HG02840 (cell line): Measurements from ENCODE around the gene TOPAZ1.

Source experiments
- ATAC-seq: cut with Tn5 transposase; IDR thresholded peaks from one replicate; pipeline ENCODE4 v1.9.1; 2021; ENCODE audit warnings: mild to moderate bottlenecking, moderate library complexity, moderate number of reproducible peaks; ENCODE audit not compliant: unreplicated experiment, low FRiP score

The TOPAZ1 gene

DNA sequence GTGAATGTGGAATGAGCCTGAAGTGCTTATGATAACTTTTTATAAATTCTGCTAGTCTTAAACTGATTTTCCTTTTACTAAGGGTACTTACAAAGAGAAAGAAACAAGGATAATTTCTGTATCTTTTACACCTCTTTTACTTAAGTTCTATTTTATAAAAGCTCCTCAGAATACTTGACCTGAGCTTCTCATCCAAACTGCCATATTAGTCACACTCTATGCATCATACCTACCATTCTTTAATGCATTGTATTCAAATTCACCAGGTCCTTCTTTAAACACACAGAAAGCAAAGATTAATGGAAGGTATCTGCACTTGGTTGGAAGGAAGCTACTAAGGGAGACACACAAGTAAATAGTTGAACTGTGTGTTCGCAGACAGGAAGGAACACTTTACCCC lies 1.6 kb upstream of the TOPAZ1 start:
- ATAC-seq, result no peak

DNA sequence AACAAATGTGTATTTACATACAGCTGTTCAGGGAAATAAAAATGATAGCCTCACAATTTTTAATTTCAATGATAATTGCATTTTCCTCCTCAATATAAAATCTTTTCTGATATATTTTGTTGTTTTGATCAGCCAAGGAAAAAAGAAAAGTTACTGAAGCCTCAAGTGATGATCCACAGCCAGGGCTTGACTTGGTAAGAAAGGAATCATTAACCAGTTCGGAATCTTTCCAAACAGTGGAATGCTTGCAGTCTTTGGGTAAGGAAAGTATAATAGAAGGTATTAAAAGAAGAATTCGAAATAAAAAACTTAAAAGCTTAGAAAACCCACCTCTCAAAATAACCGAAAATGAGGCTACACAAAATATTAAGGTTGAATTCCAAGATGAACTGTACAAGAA lies 1.0 kb downstream of the TOPAZ1 start:
- no peak for ATAC-seq

DNA sequence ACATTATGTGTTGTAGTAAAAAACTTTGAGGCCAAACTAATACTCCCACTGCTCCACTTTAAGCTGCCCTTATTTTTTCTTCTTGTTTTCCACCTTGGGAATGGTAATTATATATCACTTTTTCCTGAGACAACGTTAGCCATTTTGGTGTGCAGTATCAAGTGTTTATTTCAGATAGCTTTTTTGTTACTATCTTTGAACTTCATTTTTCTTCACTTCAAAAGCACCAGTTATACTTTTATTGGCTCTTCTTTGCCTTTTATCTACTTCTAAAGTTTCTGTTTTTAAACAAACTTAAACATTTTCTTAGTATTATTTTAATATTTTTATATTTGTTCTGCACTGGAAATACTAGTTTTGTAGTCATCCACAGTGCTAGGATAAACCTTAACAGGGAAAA lies 6.5 kb downstream of the TOPAZ1 start:
- no peak for ATAC-seq

DNA sequence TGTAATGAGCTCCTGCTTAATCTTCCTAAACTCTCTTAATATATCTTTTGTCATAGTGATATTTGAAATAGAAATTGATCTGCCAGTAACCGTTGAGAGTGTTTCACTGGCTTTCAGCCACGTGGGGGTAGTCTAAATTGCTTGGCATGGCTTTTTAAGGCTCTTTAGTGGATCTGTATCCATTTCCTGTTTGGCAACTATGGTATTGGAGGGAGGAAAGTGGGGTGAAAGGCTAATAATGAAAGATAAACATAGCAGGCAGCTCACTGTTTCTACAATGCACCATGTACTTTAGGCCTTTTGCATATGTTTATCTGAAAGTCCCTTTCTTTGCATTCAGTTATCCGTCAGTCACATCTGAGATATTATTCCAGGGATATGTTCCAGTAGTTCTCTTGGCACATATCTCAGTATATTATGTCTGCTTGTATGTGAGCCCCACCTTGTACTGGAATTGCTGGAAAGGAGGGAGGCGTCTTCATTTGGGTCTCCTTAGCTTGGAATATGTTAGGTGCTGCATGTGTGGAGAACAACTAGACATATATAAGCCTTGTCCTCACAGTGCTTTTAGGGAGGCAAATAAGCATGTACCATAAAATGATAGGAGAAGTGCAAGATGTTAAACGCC lies 10.8 kb downstream of the TOPAZ1 start:
- no peak for ATAC-seq

DNA sequence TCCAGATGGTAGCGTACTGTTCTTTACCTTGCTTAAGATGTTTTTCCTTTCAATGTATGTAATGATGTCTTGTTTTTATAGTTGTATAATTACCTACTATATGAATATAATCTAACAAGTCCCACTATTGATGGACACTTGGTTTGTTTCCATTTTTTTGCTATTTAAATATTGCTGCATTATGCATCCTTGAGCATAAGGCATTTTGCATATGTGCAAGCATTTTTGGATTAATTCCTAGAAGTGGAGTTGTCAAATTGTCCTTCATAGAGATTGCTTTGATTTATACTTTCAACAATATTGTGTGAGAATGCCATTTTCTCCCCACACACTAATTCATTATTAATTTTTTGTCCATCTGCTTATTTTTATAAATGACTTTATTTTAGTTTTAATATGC lies 17.7 kb downstream of the TOPAZ1 start:
- no peak for ATAC-seq

DNA sequence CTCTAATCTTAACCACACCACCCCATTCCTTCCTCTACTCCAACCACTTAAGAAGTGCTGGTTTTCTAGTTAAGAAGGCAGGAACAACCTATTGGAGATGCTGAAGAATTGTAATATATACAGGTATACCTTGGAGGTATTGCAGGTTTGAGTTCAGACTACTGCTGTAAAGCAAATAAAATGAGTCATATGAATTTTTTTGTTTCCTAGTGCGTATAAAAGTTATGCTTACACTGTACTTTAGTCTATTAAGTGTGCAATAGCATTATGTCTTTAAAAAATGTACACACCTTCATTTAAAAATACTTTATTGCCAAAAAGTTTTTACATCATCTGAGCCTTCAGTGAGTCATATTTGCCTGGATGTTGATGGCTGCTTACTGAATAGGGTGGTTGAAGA lies 22.5 kb downstream of the TOPAZ1 start:
- ATAC-seq, result no peak

DNA sequence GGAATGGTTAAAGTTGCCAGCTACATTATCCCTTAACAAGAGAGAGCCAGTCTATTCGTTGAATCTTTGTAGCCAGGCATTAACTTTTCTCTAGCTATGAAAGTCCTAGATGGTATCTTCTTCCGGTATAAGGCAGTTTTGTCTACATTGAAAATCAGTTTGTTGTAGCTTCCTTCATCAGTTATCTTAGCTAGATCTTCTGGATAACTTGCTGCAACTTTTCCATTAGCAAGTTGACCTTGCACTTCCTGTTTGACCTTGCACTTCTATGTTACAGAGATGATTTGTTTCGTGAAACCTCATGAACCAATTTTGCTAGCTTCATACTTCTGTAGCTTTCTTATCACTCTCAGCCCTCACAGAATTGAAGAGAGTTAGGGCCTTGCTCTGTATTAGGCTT lies 24.1 kb downstream of the TOPAZ1 start:
- ATAC-seq, result no peak

DNA sequence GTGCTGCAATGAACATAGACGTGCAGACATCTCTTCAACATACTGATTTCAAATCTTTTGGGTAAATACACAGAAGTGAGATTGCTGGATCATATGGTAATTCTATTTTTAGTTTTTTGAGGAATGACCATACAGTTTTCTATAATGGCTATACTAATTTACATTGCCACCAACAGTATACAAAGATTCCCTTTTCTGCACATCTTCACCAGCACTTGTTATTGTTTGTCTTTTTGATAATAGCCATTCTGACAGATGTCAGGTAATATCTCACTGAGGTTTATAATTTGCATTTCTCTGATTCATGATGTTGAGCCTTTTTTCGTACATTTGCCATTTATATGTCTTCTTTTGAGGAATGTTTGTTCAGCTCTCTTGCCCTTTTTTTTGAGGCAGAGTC lies 30.5 kb downstream of the TOPAZ1 start:
- no peak for ATAC-seq

DNA sequence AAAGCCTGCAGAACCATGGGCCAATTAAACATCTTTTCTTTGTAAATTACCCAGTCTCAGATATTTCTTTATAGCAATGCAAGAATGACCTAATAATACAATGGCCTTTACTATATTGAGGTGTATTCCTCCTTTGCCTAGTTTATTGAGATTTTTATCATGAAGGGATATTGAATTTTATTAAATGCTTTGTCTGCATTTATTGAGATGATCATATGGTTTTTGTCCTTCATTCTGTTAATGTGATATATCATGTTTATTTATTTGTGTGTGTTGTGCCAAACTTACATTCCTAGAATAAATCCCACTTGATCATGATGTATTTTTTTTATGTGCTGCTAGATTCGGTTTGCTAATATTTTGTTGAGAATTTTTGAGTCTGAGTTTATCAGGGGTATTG lies 36.2 kb downstream of the TOPAZ1 start:
- ATAC-seq, result no peak

DNA sequence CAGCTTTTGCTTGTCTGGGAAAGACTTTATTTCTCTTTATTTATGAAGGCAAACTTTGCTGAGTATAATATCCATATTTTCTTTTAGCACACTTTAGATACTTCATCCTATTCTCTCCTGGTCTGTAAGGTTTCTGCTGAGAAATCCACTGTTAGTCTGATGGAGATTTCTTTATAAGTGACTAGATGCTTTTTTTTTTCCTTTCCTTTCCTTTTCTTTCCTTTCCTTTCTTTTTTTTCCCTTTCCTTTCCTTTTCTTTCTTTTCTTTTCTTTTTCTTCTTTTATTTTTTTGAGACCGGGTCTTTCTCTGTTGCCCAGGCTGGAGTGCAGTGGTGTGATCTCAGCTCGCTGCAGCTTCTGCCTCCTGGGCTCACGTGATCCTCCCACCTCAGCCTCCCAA lies 38.4 kb downstream of the TOPAZ1 start:
- ATAC-seq, result no peak

DNA sequence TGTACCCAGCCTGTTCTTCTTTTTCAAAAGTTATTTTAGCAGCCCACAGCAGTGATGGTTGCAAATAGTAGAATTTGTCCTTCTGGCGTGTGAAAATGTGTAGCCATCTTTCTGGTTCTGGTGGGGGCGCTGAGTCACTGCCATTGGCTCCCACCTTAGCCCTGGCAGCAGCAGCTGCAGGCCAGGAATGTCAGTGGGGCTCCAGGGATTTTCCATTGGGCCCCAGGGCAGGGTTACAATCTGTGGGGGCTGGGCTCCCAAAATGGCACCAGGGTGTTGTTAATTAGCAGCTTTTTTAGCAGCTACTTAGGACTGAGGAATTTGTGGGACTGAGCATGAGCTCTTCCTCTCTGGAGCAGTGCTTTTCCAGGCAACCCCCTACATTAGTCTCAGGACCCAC lies 38.9 kb downstream of the TOPAZ1 start:
- no peak for ATAC-seq

DNA sequence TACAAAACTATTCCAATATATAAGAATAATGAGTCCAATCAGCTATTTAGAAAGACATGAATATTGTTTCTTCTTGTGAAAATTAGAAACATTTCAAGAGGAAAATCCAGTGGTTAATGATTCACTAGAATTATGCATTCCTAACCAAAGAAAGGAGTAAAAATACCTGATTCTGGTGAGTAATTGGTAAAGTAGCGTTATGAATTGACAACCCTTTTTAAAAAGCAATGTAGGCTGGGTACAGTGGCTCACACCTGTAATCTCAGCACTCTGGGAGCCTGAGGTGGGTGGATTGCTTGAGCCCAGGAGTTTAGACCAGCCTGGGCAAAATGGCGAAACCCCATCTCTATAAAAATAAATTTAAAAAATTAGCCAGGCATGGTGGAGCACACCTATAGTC lies 43.3 kb downstream of the TOPAZ1 start:
- ATAC-seq, result no peak

DNA sequence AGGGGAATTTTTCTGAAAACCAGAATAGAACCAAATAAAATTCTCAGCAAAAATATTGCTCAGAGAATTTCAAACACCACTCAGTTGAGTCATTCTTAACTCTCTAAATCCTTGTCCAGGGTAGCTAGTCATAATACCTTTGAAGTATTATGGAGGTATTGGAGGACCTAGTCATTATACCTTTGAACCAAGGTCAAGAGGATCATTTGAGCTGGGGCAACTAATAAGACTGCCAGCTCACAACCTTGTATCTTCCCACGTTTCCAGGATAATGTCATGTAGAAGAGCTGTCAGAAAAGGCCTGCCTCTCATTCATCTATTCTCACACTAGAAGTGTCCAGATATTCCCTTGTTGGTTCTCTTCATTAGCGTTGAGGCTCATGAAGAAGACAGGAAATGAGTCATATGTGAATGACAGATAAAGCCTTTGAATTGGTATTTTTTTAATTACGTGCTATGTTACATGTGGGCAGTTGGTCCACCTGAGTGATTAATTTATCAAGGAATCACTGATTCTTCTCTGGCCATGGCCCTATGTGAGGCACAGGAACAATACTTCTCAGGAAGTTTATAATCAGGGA lies 48.3 kb downstream of the TOPAZ1 start:
- ATAC-seq, result no peak

DNA sequence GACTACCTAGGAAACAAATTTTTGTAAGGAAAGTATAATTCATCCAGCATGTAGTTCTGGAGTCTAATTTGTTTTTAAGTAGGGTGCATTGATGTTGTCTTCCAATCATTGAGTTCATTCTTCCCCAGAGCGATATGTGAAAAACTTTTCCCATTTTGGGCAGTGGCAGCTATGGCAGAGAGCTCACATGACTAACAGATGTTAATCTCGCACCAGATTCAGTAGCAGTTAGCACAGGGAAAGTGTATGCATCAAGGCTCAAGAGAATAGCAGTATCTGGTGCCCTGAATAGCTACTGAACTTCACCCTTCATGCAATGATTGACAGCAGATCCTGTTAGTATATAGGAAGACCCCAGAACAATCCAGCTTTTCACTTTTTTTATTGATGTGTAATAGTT lies 50.6 kb downstream of the TOPAZ1 start:
- no peak for ATAC-seq

DNA sequence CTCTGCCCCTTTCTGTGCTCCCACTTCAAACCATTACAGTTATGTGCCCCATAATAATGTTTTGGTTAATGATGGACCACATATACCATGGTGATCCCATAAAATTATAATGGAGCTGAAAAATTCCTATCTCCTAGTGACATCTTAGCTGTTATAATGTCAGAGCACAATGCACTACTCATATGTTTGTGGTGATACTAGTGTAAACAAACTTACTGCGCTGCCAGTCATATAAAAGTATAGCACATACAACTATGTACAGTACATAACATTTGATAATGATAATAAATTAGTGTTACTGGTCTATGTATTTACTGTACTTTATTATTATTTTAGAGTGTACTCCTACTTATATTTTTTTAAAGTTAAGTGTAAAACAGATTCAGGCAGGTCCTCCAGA lies 51.3 kb downstream of the TOPAZ1 start:
- ATAC-seq, result no peak

DNA sequence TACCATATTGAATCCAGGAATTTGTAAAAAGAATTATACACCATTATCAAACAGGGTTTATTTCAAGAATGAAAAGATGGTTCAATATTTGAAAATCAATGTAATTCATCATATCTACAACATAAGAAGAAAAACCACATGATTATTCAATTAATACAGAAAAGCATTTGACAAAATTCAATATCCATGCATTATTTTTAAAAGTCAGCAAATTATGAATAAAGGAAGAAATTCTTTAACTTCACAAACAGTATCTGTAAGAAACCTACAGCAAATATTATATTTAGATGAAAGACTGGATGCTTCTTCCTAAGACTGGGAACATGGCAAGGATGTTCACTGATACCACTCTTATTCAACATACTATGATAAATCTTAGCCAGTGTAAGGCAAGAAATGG lies 55.6 kb downstream of the TOPAZ1 start:
- no peak for ATAC-seq

DNA sequence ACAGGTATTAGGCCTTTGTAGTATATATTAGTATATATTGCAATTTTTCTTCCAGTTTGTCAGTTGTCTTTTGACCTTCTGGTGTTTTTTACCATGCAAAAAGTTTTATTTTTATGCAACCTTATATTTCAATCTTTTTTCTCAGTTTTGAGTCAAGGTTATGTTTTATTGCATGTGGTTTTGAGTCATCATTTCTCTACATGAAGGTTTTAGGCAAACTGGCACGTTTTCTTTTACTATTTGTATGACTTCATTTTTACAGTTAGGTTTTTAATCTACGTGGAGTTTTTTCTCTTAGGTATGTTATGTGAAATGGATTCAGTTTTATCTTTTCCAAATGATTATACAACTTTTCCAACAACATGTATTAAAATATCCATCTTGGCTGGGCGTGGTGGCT lies 60.1 kb downstream of the TOPAZ1 start:
- no peak for ATAC-seq

DNA sequence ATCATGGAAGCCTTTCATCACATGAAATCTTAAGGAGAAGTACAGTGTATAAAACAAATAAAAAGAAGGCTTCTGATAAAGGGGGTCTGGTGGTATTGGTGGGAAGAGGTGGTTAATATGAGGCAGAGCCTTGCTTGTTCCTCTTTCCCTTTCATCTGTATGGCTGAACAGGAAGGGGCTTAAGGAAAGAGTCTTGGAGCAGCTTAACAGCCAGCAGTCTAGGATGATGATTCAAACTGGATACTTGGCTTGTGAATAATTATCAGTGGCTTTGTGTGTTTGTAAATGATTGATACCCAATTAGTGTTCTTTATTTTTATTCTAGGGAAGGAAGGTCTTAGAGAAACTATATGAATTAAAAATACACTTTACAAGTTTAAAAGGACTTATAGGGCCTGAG lies 67.8 kb downstream of the TOPAZ1 start:
- ATAC-seq, result no peak

DNA sequence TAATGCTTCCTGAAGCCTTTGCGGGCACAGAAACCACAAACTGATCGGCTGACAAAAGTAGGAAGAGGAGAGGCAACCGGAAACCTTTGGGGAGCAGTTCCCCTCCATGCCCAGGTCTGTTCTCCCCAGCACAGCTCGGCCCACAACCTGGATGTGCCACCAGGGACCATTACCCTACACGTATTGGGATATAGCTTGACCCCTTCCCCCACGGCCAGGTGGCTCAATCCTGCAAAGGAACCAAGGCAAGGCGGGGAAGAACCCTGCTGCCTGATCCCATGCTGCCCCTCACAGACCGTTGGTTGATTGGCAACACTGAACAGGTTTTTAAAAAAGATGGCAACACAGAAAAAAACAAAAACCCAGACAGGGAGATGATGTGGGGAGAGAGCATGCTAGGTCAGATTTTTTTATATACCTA lies 77.2 kb downstream of the TOPAZ1 start:
- ATAC-seq, result no peak

DNA sequence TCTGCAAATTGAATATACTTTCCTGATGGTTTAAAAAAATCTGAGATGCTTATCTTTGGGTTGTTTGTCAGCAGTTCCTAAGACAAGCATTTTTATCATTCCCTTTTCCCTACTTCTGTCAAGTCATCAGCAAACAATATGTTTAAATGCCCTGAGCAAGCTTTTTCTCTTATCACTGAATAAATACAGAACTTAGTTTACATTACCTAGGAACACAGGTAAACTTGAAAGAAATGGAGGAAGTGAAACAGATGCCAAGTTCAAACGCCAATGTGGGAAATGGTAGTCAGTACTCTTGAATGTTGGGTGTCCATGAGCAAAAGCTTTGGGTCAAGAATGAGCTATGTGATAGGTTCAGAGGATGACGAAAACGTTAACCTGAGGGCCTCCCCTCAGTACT lies 79.6 kb downstream of the TOPAZ1 start:
- ATAC-seq, result no peak

DNA sequence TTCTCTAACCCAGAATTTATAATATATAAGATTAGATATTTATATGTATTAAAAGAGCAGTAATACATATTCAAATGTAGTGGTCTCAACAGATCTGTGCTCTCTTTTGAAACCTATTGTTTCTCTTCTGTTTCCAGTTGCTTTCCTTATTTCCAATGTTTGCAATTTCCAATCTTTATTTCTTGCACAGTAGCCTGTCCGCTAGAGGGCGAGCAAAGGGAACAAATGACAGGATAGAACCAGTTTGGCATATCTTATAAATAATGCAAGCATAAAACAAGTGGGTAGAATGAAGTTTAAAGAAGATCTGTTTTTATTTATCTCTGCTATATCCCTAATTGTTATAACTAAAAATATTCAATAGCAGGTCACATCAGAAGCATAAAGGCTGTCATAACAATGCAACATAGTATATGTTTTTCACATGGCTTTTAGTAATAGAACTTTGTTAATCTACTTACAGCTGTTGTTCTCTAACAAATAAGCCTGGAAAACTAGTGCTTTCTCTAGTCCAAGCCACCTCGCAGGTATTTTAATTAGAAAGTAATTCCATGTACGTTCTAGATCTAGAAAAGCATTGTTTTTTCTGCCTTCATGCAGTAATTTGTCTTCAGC lies 81.8 kb downstream of the TOPAZ1 start:
- ATAC-seq, result no peak

DNA sequence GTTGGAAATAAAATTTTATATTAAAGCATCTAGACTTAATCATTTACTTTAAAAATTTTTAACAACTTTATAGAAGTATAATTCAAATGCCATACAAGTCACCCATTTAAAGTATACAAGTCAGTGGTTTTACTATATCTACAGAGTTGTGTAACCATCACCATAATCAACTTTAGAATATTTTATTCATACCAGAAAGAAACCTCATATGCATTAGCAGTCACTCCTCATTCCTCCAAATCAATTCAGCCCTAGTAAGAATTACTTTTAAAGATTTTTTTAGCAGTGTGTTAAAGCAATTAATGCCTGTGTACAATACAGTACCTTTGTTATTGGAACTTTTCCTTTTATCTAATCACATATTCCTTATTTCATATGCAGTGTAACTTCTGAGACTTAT lies 82.9 kb downstream of the TOPAZ1 start:
- ATAC-seq, result no peak
